Activated CD4-positive, alpha-beta T cell treated with anti-CD3 and anti-CD28 coated beads, Interleukin-2, amount 10 ng/mL, durations not matched to agents 7 days and 5 days (primary cell): ENCODE results near the gene ASL. TPM values are rescaled to one million over a fixed set of nuclear protein-coding genes. Genes with fewer than 3 reads are reported as not detected.
"Not testable (repeated sequence)": the region's sequence is repeated elsewhere in the genome, so short reads cannot be mapped to it uniquely, and the experiment has no call there.

Experiments
- CTCF ChIA-PET: fragments of 350-600 bp; sonication (Branson Sonifier 250); formaldehyde crosslinking; loops from one replicate; lab custom pipeline; 2021; ENCODE audit warnings: antibody characterized with exemption; lab: Charles Lee
- POLR2A ChIA-PET: fragments of 350-600 bp; sonication (Branson Sonifier 250); formaldehyde crosslinking; loops from one replicate; lab custom pipeline; 2021; ENCODE audit warnings: antibody characterized with exemption; lab: Charles Lee
- DNase-seq: peaks from one replicate; pipeline ENCODE4 v3.0.0-alpha.2; 2020
- H3K27ac Mint-ChIP-seq: one replicate; pipeline ENCODE4 v1.8.0; 2021; ENCODE audit warnings: mild to moderate bottlenecking, moderate library complexity, mixed read lengths
- H3K27me3 Mint-ChIP-seq: one replicate; pipeline ENCODE4 v1.8.0; 2021; ENCODE audit warnings: mixed read lengths
- H3K36me3 Mint-ChIP-seq: one replicate; pipeline ENCODE4 v1.8.0; 2021; ENCODE audit warnings: low read depth, mixed read lengths
- H3K4me1 Mint-ChIP-seq: one replicate; pipeline ENCODE4 v1.8.0; 2021; ENCODE audit warnings: mixed read lengths
- H3K4me3 Mint-ChIP-seq: one replicate; pipeline ENCODE4 v1.8.0; 2021; ENCODE audit warnings: mild to moderate bottlenecking, moderate library complexity, mixed read lengths
- H3K9me3 Mint-ChIP-seq: one replicate; pipeline ENCODE4 v1.8.0; 2021; ENCODE audit warnings: mixed read lengths
- total RNA-seq, 2 experiments: library from RNA; stranded (reverse); gene quantifications; one replicate each; pipeline ENCODE4 v1.2.3, GENCODE V29; 2021

ASL gene
- total RNA-seq, 2 experiments from 2014 or later: 16.5 to 24.1 TPM

- no peak overlapping the region for H3K4me3 Mint-ChIP-seq
- H3K27ac Mint-ChIP-seq: no peak overlapping the region
- ChIA-PET CTCF (no interaction called here), POLR2A (no interaction called here)
- no peaks in the 10 kb centered on the region for H3K27me3 Mint-ChIP-seq
- peaks cover 14% of the 10 kb centered on the region for H3K4me1 Mint-ChIP-seq
- no peaks in the 10 kb centered on the region for H3K9me3 Mint-ChIP-seq
- no peak for DNase-seq
- peaks cover 8% of the 10 kb centered on the region for H3K36me3 Mint-ChIP-seq
Measured at GRCh38 chr7:66110856-66111255, 35.2 kb downstream of the ASL start.

- H3K27me3 Mint-ChIP-seq: no peaks in the 10 kb centered on the region
- H3K27ac Mint-ChIP-seq: peak within 1 kb of the TSS; percentile 97
- peak within 1 kb of the TSS; percentile 96 for H3K4me3 Mint-ChIP-seq
- H3K36me3 Mint-ChIP-seq: peaks cover 24% of the 10 kb centered on the region
- peak; percentile 85 for DNase-seq
- POLR2A ChIA-PET: interaction anchor here (0.6 to 0.8 kb wide), 3 partner anchors 83 to 415 kb away, joined by 3 to 4 read pairs (median 4); no protein-coding TSS in a partner anchor
- no peaks in the 10 kb centered on the region for H3K9me3 Mint-ChIP-seq
- peaks cover 42% of the 10 kb centered on the region for H3K4me1 Mint-ChIP-seq
- CTCF ChIA-PET: interaction anchor here (0.6 to 2.0 kb wide), 4 partner anchors 14 to 1548 kb away, joined by 3 to 6 read pairs (median 3); no protein-coding TSS in a partner anchor
Measured at GRCh38 chr7:66114743-66115649, 39.4 kb downstream of the ASL start, which contains the start of gene CRCP. Gene CRCP, plus strand, starts transcription at chr7:66114847. Its CDS starts 116 bp downstream, at chr7:66114963.

- Mint-ChIP-seq H3K4me3 (peak overlapping the region; percentile 35), H3K4me1 (peaks cover 40% of the 10 kb centered on the region), H3K36me3 (peaks cover 24% of the 10 kb centered on the region)
- H3K9me3 Mint-ChIP-seq, H3K27ac Mint-ChIP-seq, H3K27me3 Mint-ChIP-seq, DNase-seq, CTCF ChIA-PET, POLR2A ChIA-PET: not testable (repeated sequence)
Measured at GRCh38 chr7:66116680-66117420, 41.2 kb downstream of the ASL start.

GRCh38 chr7:66118603-66119002, 43.0 kb downstream of the ASL start:
- no peak for DNase-seq
- H3K27ac Mint-ChIP-seq: no peak overlapping the region
- H3K36me3 Mint-ChIP-seq: peaks cover 27% of the 10 kb centered on the region
- no peak overlapping the region for H3K4me3 Mint-ChIP-seq
- no peaks in the 10 kb centered on the region for H3K9me3 Mint-ChIP-seq
- ChIA-PET POLR2A (no interaction called here), CTCF (interaction anchor here (1.3 kb wide), 1 partner anchor 11 kb away, joined by 4 read pairs; no protein-coding TSS in a partner anchor)
- H3K4me1 Mint-ChIP-seq: peaks cover 42% of the 10 kb centered on the region
- H3K27me3 Mint-ChIP-seq: no peaks in the 10 kb centered on the region

- DNase-seq: no peak
- Mint-ChIP-seq H3K27me3 (no peaks in the 10 kb centered on the region), H3K36me3 (peaks cover 27% of the 10 kb centered on the region), H3K4me1 (peaks cover 43% of the 10 kb centered on the region), H3K27ac (no peak overlapping the region), H3K9me3 (no peaks in the 10 kb centered on the region), H3K4me3 (no peak overlapping the region)
- ChIA-PET POLR2A (no interaction called here), CTCF (interaction anchor here (1.3 kb wide), 1 partner anchor 12 kb away, joined by 4 read pairs; no protein-coding TSS in a partner anchor)
Measured at GRCh38 chr7:66119245-66119850, 43.7 kb downstream of the ASL start.

GRCh38 chr7:66123175-66123528, 47.5 kb downstream of the ASL start:
- ChIA-PET POLR2A (no interaction called here), CTCF (interaction anchor here (1.2 kb wide), 1 partner anchor 10 kb away, joined by 4 read pairs; no protein-coding TSS in a partner anchor)
- no peak for DNase-seq
- peaks cover 6% of the 10 kb centered on the region for H3K36me3 Mint-ChIP-seq
- H3K27ac Mint-ChIP-seq: no peak overlapping the region
- no peaks in the 10 kb centered on the region for H3K27me3 Mint-ChIP-seq
- no peak overlapping the region for H3K4me3 Mint-ChIP-seq
- H3K9me3 Mint-ChIP-seq: no peaks in the 10 kb centered on the region
- H3K4me1 Mint-ChIP-seq: peaks cover 43% of the 10 kb centered on the region

GRCh38 chr7:66124569-66124861, 48.9 kb downstream of the ASL start:
- POLR2A ChIA-PET: not testable (repeated sequence)

GRCh38 chr7:66125052-66125694, 49.6 kb downstream of the ASL start:
- Mint-ChIP-seq H3K4me1 (peaks cover 42% of the 10 kb centered on the region), H3K9me3 (no peaks in the 10 kb centered on the region), H3K27ac (no peak overlapping the region), H3K4me3 (no peak overlapping the region), H3K36me3 (peaks cover 6% of the 10 kb centered on the region), H3K27me3 (no peaks in the 10 kb centered on the region)
- DNase-seq: no peak
- ChIA-PET CTCF (interaction anchor here (0.6 kb wide), 1 partner anchor 300 kb away, joined by 3 read pairs; no protein-coding TSS in a partner anchor), POLR2A (no interaction called here)

More at GRCh38 chr7:66124569-66124861, 48.9 kb downstream of the ASL start:
- H3K9me3 Mint-ChIP-seq, DNase-seq, H3K36me3 Mint-ChIP-seq, H3K27me3 Mint-ChIP-seq, H3K4me3 Mint-ChIP-seq, H3K27ac Mint-ChIP-seq: not testable (repeated sequence)
- CTCF ChIA-PET: interaction anchor here (0.6 kb wide), 1 partner anchor 300 kb away, joined by 3 read pairs; no protein-coding TSS in a partner anchor
- H3K4me1 Mint-ChIP-seq: peaks cover 40% of the 10 kb centered on the region

GRCh38 chr7:66125781-66126352, 50.2 kb downstream of the ASL start:
- POLR2A ChIA-PET, H3K27me3 Mint-ChIP-seq, CTCF ChIA-PET, H3K9me3 Mint-ChIP-seq, DNase-seq, H3K27ac Mint-ChIP-seq, H3K4me3 Mint-ChIP-seq: not testable (repeated sequence)
- peaks cover 42% of the 10 kb centered on the region for H3K4me1 Mint-ChIP-seq
- H3K36me3 Mint-ChIP-seq: peaks cover 11% of the 10 kb centered on the region

GRCh38 chr7:66127172-66127571, 51.6 kb downstream of the ASL start:
- H3K27ac Mint-ChIP-seq, POLR2A ChIA-PET, H3K4me3 Mint-ChIP-seq, H3K9me3 Mint-ChIP-seq, H3K27me3 Mint-ChIP-seq, DNase-seq: not testable (repeated sequence)
- CTCF ChIA-PET: interaction anchor here (0.5 to 0.8 kb wide), 2 partner anchors 19 to 232 kb away, joined by 3 read pairs; no protein-coding TSS in a partner anchor
- Mint-ChIP-seq H3K36me3 (peaks cover 16% of the 10 kb centered on the region), H3K4me1 (peaks cover 42% of the 10 kb centered on the region)

- peaks cover 51% of the 10 kb centered on the region for H3K36me3 Mint-ChIP-seq
- H3K4me1 Mint-ChIP-seq: peaks cover 1% of the 10 kb centered on the region
- H3K27me3 Mint-ChIP-seq: no peaks in the 10 kb centered on the region
- H3K27ac Mint-ChIP-seq: no peak overlapping the region
- H3K4me3 Mint-ChIP-seq: no peak overlapping the region
- CTCF ChIA-PET: no interaction called here
- no peak for DNase-seq
- H3K9me3 Mint-ChIP-seq: no peaks in the 10 kb centered on the region
- POLR2A ChIA-PET: no interaction called here
Measured at GRCh38 chr7:66138994-66139752, 63.6 kb downstream of the ASL start.
